K562 (cell line): ENCODE data around the gene UBXN11. TPM values are rescaled to one million over a fixed set of nuclear protein-coding genes. Genes with fewer than 3 reads are reported as not detected.

ENCODE experiments used
- C11orf30 ChIP-seq: fragments of 450-650 bp; IDR thresholded peaks from 2 replicates; pipeline ENCODE4 v1.6.1; 2016; ENCODE audit warnings: low read depth, mild to moderate bottlenecking
- CBX8 ChIP-seq: fragments of 200-600 bp; sonication (generic); IDR thresholded peaks from 2 replicates; pipeline ENCODE4 v1.6.1; 2012; ENCODE audit warnings: borderline replicate concordance, mixed run types, low read depth, mild to moderate bottlenecking, moderate library complexity, mixed read lengths, low read length, control low read depth, inconsistent platforms; ENCODE audit not compliant: poor library complexity, severe bottlenecking; ENCODE audit errors: extremely low read depth
- DIDO1 ChIP-seq: fragments of 450-650 bp; IDR thresholded peaks from 2 replicates; pipeline ENCODE4 v1.6.1; 2016; ENCODE audit warnings: low read depth, missing biosample characterization, missing genetic modification characterization
- KLF13 ChIP-seq: fragments of 450-650 bp; IDR thresholded peaks from 2 replicates; pipeline ENCODE4 v1.6.1; 2016; ENCODE audit warnings: missing genetic modification characterization, low read depth, mild to moderate bottlenecking, missing compliant biosample characterization, moderate library complexity, borderline replicate concordance
- MEIS2 ChIP-seq: fragments of 450-650 bp; IDR thresholded peaks from 2 replicates; pipeline ENCODE4 v1.6.1; 2014; ENCODE audit warnings: mild to moderate bottlenecking; ENCODE audit not compliant: partially characterized antibody
- POLR3G ChIP-seq: IDR thresholded peaks from 2 replicates; pipeline ENCODE4 v1.6.1; 2011; ENCODE audit not compliant: insufficient read length, insufficient replicate concordance; ENCODE audit errors: extremely low read depth
- PTTG1 ChIP-seq: fragments of 450-650 bp; IDR thresholded peaks from 2 replicates; pipeline ENCODE4 v1.6.1; 2016; ENCODE audit warnings: low read depth, mild to moderate bottlenecking, missing genetic modification characterization, missing compliant biosample characterization
- RBM34 ChIP-seq: fragments of 200-400 bp; formaldehyde crosslinking; IDR thresholded peaks from 2 replicates; pipeline ENCODE4 v1.6.1; 2018; ENCODE audit warnings: low read length, borderline replicate concordance; ENCODE audit not compliant: insufficient read depth
- TAL1 ChIP-seq: fragments of 450-650 bp; IDR thresholded peaks from 2 replicates; pipeline ENCODE4 v1.6.1; 2016; ENCODE audit warnings: mild to moderate bottlenecking
- ZFP1 ChIP-seq: fragments of 450-650 bp; formaldehyde crosslinking; IDR thresholded peaks from 2 replicates; pipeline ENCODE4 v1.4.0; 2020; ENCODE audit warnings: mild to moderate bottlenecking, mixed read lengths
- ZNF133 ChIP-seq: fragments of 250-450 bp; sonication (Bioruptor Pico); IDR thresholded peaks from 2 replicates; pipeline ENCODE4 v1.4.0; 2020; ENCODE audit warnings: mild to moderate bottlenecking
- ZNF583 ChIP-seq: fragments of 250-450 bp; sonication (Bioruptor Pico); IDR thresholded peaks from 2 replicates; pipeline ENCODE4 v1.4.0; 2020
- polyA plus RNA-seq, 8 experiments: library from polyadenylated mRNA; depleted of rRNA in 4 of 8; stranded (reverse) in 5 of 8; unstranded in 3 of 8; fragments of >200 nt; fragmentation: Nextera tagmentation in 2 of 8; fragmentation: Illumina TruSeq in 1 of 8; extraction: Ambion mirVana in 2 of 8; extraction: Trizol in 1 of 8; gene quantifications; 2 replicates each; pipeline versions ENCODE4 v1.2.1 to v1.2.3, GENCODE V29; 2011 to 2014; ENCODE audit warnings: inconsistent platforms in 1 of 8, missing spikeins in 1 of 8
- total RNA-seq, 7 experiments: library from RNA; depleted of rRNA in 6 of 7; stranded (reverse); fragments of >200 nt in 6 of 7; fragmentation: Illumina TruSeq in 2 of 7; extraction: Trizol in 2 of 7; gene quantifications; 2 replicates each; pipeline versions ENCODE4 v1.2.1 to v1.2.3, GENCODE V29; 2011 to 2021; ENCODE audit warnings: low replicate concordance in 1 of 7
- TF ChIP-seq, protein P1 (sequence below): fragments of 200-800 bp; sonication (Bioruptor generic); IDR thresholded peaks from 2 replicates; pipeline ENCODE4 v1.6.1; 2017; ENCODE audit warnings: missing genetic modification characterization, missing compliant biosample characterization
- TF ChIP-seq, protein P2 (sequence below): fragments of 250-450 bp; sonication (Bioruptor Pico); IDR thresholded peaks from 2 replicates; pipeline ENCODE4 v1.9.0; 2021; ENCODE audit warnings: mild to moderate bottlenecking, inconsistent platforms
- TF ChIP-seq, protein P3 (sequence below), 2 experiments: fragments of 450-650 bp; IDR thresholded peaks; 2 replicates each; pipeline ENCODE4 v1.6.1; 2016; ENCODE audit warnings: mild to moderate bottlenecking in 2 of 2, borderline replicate concordance in 1 of 2, low read depth in 1 of 2, moderate library complexity in 1 of 2

UBXN11 gene
- total and polyA plus RNA-seq, 9 of the 15 experiments (the other 6 are each of a cell fraction or from before 2014, with no cell fraction given): 0.48 to 34.3 (median 11.3) TPM

DNA sequence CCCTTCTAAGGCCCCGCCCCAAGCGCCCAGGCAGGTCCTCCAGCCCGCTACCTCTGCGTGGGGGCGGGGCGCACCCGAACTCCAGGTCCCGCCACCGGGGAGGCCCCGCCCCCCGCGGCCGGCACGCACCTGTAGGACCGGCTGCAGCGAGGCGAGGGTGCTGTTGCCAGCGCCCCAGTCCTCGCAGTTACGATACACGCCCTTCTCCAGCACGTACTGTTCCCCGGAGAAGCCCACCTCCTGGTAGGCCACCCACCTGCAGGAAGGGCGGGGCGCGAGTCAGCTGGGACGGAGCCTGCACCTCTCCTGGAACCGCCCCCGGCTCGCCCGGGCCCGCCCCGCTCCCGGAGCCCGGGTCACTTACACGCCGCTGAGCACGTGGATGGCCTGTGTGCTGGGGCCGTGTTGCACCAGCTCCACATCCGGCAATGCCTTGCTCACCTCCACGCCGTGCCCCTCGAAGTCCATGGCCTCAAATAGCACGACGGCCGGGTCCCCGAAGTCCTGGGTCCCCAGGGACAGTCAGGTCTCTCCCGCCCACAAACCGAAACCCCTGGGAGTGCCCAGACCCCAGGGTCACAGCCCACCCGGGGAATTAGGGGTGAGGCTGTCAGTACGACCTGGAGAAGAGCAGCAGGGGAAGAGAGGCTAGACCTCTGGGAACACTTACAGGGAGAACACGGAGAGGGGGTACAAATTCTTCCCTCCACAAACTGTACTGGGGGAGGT lies 30.2 kb upstream of the UBXN11 start (continued):
- TF ChIP-seq, protein P1, sequence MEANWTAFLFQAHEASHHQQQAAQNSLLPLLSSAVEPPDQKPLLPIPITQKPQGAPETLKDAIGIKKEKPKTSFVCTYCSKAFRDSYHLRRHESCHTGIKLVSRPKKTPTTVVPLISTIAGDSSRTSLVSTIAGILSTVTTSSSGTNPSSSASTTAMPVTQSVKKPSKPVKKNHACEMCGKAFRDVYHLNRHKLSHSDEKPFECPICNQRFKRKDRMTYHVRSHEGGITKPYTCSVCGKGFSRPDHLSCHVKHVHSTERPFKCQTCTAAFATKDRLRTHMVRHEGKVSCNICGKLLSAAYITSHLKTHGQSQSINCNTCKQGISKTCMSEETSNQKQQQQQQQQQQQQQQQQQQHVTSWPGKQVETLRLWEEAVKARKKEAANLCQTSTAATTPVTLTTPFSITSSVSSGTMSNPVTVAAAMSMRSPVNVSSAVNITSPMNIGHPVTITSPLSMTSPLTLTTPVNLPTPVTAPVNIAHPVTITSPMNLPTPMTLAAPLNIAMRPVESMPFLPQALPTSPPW: peak; percentile 81
- peak; percentile 98 for TF ChIP-seq ZNF583
- no peak for TF ChIP-seq POLR3G
- TF ChIP-seq, protein P2, sequence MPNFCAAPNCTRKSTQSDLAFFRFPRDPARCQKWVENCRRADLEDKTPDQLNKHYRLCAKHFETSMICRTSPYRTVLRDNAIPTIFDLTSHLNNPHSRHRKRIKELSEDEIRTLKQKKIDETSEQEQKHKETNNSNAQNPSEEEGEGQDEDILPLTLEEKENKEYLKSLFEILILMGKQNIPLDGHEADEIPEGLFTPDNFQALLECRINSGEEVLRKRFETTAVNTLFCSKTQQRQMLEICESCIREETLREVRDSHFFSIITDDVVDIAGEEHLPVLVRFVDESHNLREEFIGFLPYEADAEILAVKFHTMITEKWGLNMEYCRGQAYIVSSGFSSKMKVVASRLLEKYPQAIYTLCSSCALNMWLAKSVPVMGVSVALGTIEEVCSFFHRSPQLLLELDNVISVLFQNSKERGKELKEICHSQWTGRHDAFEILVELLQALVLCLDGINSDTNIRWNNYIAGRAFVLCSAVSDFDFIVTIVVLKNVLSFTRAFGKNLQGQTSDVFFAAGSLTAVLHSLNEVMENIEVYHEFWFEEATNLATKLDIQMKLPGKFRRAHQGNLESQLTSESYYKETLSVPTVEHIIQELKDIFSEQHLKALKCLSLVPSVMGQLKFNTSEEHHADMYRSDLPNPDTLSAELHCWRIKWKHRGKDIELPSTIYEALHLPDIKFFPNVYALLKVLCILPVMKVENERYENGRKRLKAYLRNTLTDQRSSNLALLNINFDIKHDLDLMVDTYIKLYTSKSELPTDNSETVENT (CRISPR knock-in tag): peak; percentile 18; the same call in 1 of the 2 replicates
- TF ChIP-seq RBM34: no peak
- TF ChIP-seq TAL1: no peak
- TF ChIP-seq ZNF133 (CRISPR knock-in tag): peak; percentile 84
- TF ChIP-seq, protein P3, sequence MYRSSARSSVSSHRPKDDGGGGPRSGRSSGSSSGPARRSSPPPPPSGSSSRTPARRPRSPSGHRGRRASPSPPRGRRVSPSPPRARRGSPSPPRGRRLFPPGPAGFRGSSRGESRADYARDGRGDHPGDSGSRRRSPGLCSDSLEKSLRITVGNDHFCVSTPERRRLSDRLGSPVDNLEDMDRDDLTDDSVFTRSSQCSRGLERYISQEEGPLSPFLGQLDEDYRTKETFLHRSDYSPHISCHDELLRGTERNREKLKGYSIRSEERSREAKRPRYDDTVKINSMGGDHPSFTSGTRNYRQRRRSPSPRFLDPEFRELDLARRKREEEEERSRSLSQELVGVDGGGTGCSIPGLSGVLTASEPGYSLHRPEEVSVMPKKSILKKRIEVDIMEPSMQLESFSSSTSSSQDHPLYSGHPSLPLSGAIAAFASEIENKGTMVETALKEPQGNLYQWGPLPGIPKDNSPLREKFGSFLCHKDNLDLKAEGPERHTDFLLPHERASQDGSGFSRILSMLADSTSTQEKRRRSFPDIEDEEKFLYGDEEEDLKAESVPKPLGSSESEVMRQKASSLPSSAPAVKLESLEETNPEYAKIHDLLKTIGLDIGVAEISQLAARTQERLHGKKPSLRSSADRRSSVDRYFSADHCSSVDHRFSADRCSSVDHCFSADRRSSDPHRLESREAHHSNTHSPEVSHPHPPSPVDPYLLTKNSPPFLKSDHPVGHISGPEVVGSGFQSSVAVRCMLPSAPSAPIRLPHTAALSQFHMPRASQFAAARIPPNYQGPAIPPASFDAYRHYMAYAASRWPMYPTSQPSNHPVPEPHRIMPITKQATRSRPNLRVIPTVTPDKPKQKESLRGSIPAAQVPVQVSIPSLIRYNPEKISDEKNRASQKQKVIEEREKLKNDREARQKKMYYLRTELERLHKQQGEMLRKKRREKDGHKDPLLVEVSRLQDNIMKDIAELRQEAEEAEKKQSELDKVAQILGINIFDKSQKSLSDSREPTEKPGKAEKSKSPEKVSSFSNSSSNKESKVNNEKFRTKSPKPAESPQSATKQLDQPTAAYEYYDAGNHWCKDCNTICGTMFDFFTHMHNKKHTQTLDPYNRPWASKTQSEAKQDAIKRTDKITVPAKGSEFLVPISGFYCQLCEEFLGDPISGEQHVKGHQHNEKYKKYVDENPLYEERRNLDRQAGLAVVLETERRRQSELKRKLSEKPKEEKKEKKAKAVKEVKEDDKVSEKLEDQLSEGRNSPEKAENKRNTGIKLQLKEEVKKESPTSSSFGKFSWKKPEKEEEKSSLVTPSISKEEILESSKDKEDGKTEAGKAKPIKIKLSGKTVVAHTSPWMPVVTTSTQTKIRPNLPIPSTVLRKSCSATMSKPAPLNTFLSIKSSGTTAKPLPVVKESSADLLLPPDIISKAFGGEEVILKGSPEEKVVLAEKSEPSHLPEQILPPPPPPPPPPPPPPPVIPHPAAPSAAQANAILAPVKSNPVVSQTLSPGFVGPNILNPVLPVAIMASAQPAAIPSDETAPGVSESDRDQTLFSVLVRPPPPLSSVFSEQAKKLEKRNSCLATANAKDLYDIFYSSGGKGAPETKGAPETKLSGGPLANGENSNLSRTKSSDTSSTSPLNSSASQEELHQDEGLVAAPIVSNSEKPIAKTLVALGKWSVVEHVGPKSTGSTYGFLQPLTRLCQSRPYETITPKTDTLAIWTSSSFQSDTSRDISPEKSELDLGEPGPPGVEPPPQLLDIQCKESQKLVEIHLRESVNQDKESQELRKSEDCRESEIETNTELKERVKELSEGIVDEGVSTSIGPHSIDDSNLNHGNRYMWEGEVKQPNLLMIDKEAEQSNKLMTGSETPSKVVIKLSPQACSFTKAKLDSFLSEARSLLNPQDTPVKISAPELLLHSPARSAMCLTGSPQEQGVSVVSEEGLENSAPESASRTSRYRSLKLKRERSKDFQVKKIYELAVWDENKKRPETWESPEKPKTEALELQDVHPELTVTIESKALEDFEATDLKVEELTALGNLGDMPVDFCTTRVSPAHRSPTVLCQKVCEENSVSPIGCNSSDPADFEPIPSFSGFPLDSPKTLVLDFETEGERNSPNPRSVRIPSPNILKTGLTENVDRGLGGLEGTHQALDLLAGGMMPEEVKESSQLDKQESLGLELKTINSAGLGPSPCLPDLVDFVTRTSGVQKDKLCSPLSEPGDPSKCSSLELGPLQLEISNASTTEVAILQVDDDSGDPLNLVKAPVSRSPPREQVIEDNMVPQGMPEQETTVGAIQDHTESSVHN (IDR thresholded peaks at IDR 0.05; ENCODE audit: borderline replicate concordance in 1 of 2, low read depth in 1 of 2): 0 out of 4 replicates have a peak, but pooled peaks of 1 of the 2 experiments have one; percentile 33
- no peak for TF ChIP-seq C11orf30
- TF ChIP-seq KLF13 (tag): peak; percentile 73; the same call in 1 of the 2 replicates
- peak; percentile 79 for TF ChIP-seq DIDO1
- TF ChIP-seq CBX8: no peak
- TF ChIP-seq PTTG1: peak; percentile 80
- no peak for TF ChIP-seq ZFP1
- no peak for TF ChIP-seq MEIS2
